HG02981 (cell line): Measurements from ENCODE around the gene SLC10A7.

Experiments
- ATAC-seq: cut with Tn5 transposase; IDR thresholded peaks from one replicate; pipeline ENCODE4 v1.9.1; 2021; ENCODE audit warnings: mild to moderate bottlenecking, moderate library complexity; ENCODE audit not compliant: unreplicated experiment

SLC10A7 gene

GRCh38 chr4:146265950-146266490 is 255.7 kb downstream of the SLC10A7 start:
- no peak for ATAC-seq

GRCh38 chr4:146263793-146264192 is 257.9 kb downstream of the SLC10A7 start:
- ATAC-seq = no peak

- ATAC-seq = no peak
Observed at GRCh38 chr4:146261041-146261440, 260.7 kb downstream of the SLC10A7 start.

GRCh38 chr4:146260521-146260920 is 261.2 kb downstream of the SLC10A7 start:
- ATAC-seq = no peak

- ATAC-seq = no peak
Observed at GRCh38 chr4:146257511-146257910, 264.2 kb downstream of the SLC10A7 start.

GRCh38 chr4:146256328-146256727 is 265.4 kb downstream of the SLC10A7 start:
- no peak for ATAC-seq

GRCh38 chr4:146255874-146256273 is 265.9 kb downstream of the SLC10A7 start:
- ATAC-seq = no peak

- no peak for ATAC-seq
Observed at GRCh38 chr4:146255463-146255862, 266.3 kb downstream of the SLC10A7 start.

GRCh38 chr4:146252969-146253611 is 268.6 kb downstream of the SLC10A7 start:
- ATAC-seq = no peak

- no peak for ATAC-seq
Observed at GRCh38 chr4:146247356-146247755, 274.4 kb downstream of the SLC10A7 start.

GRCh38 chr4:146246381-146246780 is 275.4 kb downstream of the SLC10A7 start:
- no peak for ATAC-seq

- no peak for ATAC-seq
Observed at GRCh38 chr4:146245850-146246249, 275.9 kb downstream of the SLC10A7 start.

- no peak for ATAC-seq
Observed at GRCh38 chr4:146245246-146245645, 276.5 kb downstream of the SLC10A7 start.

- ATAC-seq = no peak
Observed at GRCh38 chr4:146244496-146244895, 277.2 kb downstream of the SLC10A7 start.

GRCh38 chr4:146243883-146244277 is 277.9 kb downstream of the SLC10A7 start:
- ATAC-seq = no peak

- ATAC-seq = peak; percentile 69
Observed at GRCh38 chr4:146243141-146243882, 278.4 kb downstream of the SLC10A7 start.

- ATAC-seq = no peak
Observed at GRCh38 chr4:146238107-146238506, 283.6 kb downstream of the SLC10A7 start.

- ATAC-seq = no peak
Observed at GRCh38 chr4:146237092-146237491, 284.6 kb downstream of the SLC10A7 start.

- no peak for ATAC-seq
Observed at GRCh38 chr4:146236216-146236615, 285.5 kb downstream of the SLC10A7 start.

- ATAC-seq = no peak
Observed at GRCh38 chr4:146235654-146236177, 286.0 kb downstream of the SLC10A7 start.

- ATAC-seq = no peak
Observed at GRCh38 chr4:146232131-146232722, 289.5 kb downstream of the SLC10A7 start.

- no peak for ATAC-seq
Observed at GRCh38 chr4:146229406-146229805, 292.3 kb downstream of the SLC10A7 start.
